HG02610 (cell line): ENCODE results near the gene DGKH.
"Not testable (repeated sequence)": the region's sequence is repeated elsewhere in the genome, so short reads cannot be mapped to it uniquely, and the experiment has no call there.

Source experiments
- ATAC-seq: cut with Tn5 transposase; IDR thresholded peaks from one replicate; pipeline ENCODE4 v1.9.1; 2021; ENCODE audit warnings: mild to moderate bottlenecking, moderate library complexity; ENCODE audit not compliant: unreplicated experiment

The DGKH gene

DNA sequence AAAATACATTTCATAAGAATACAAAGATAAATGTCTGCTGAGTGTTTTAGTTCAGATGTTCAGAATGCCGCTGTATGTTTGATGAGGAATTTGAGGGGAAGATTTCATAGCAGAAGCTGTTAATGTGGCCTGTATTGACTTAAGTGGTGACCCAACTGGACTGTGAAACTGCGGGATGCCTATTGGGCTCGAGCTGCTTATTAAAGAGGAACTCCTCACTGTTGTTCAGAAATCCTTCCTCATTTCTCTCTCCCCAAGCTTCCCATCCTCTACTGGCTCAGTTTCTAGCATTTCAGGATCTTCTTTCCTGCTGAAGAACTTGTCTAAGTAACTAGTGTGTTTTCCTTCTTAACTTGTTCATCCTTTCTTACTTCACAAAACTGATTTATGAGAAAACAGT, 20.4 kb downstream of the DGKH start:
- no peak for ATAC-seq

DNA sequence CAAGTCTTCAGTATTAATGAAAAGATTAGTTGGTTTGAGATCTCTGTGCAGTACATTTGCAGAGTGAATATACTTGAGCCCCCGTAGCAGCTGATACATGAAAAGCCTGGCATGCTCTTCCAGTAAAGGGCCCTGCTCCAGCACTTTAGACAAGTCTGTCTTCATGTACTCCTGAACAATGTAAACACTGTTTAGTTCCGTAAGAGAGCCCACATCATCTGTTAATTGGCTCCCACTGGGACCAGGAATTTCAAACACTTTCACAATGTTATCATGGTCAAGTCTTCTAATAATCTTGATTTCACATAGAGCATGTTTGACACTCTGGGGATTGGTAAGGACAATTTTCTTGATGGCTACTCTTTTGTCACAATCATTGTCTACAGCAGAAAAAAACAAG, 22.2 kb downstream of the DGKH start:
- not testable (repeated sequence) for ATAC-seq

DNA sequence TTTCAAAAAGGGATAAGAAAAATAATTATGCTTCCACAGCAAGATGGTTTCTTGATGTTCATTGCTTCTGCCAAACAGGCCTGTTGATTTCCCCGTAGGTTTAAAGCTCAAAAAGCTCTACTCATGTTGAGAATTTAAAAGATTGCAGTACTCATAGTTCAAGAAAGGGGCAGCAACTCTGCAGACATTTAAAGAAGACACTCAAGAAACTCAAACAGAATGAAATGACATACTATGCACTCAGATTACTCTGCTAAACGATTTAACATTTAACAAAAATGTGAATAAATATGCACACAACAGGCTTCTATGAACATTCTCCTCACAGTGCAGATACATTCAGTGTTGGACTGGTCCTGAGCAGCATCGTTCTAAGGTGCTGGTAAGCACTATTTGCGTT, 22.7 kb downstream of the DGKH start:
- ATAC-seq = not testable (repeated sequence)

DNA sequence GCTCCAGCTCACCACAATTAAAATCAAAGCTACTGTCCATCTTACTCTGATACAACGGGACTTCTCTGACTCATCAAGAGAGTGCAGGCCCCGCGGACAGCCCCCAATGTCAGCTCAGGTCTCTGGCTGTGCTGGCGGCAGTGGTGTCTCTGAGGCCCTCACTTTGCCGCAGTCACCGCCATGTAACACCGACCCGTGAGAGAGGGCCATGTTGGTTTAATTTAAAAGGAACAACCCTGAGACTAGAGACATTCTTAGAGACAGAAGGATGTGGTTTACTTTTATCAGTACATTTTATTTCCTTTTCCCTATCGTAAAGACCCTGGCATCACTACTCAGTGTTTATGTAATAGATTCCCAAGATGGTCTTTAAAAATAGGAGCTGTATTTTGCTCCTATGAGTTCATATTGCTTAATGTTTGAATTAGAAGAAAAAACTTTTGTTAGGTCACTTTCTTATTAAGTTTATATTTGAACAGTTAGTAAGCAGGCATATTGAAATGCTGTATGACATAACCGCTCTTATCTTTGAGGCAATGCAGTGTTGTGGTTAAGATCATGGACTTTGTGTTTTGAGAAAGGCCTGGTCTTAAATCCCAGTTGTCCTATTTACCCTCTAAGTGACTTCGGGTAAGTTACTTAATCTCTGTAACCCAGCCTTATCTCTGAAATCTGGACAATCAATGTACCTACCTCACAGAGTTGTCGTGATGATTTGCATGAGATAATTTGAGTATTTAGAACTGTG, 23.4 kb downstream of the DGKH start:
- ATAC-seq = no peak

DNA sequence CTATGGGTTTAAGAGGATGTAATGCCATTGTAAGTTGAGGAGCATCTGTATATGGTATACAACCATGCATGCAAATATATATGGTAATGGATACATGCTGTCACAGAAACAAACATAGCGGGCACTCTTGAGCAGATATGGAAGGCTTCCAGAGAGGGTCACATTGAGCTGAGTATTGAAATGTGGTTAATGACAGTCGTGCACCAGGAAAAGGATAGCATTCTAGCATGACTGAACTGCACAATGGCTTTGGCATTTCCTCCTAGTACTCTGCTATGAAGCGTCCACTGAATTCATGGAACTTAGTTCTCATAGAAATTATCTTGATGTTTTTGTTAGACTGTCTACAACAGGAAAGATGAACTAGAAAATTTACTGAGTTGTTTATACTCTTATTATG, 25.2 kb downstream of the DGKH start:
- ATAC-seq = no peak

DNA sequence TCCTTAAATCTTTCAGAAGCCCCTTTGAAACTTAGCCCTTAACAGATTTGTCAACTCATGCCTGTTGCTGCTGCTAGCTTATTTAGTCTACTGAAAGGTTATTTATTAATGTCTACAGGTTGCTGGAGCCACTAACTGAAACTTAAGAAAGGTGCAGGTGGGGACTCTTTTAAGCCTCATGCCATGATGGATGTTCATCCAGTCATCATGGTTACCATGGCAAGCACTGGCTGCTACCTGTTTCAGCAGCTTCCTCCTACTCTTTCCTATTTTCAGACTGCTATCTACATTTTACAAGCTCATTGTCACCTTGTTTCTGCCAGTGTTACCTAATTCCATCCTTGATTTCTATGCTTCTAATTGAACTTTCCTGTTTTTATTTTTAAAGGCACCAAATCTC, 27.1 kb downstream of the DGKH start:
- ATAC-seq = no peak

DNA sequence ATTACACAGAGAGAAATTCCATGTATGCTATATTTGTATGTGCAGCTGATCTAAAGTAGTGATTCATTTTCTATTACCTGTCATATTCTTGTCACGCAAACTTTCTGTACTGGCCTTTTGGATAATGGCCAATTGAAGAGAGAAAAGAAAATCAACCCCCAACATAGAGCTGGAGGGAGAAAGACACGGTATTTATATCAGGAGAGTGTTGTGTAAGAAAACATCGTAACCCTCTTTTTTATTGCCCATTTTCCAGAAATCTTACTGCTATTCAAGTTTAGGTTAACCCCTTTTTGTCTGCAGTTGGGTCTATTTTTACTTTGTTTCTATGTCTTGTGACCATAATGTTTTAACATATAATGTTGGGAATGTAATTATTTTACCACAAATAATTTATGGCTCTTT, 27.9 kb downstream of the DGKH start:
- no peak for ATAC-seq

DNA sequence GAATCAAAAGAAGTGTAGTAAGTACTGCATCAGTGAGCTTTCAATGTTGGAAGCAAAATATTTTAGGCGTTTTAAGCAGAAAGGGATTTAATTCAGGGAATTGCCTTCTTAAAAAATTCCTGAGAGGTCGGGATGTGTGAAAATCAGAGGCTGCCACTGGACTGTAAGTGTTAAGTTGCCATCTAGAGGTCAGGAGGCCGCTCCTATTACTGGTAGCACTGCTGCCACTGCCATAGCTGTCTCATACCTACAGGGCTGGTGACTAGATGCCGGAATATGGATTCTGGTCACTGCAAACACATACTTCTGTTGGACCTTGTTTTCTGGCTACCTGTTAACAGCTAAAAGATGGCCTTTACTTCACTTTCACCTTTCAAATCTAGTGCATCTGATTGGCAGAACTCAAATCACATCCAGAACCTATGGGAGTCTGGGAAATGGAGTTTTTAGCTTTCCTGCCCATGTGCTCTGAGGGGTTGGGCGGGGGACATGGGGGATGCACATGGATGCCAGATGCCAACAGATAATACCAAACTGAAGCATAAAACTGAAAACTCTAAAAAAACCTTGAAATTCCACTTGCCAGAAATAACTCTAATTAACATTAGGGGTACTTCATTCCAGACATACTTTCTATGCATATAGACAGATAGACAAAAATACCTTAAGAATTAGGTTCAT, 29.8 kb downstream of the DGKH start:
- no peak for ATAC-seq

DNA sequence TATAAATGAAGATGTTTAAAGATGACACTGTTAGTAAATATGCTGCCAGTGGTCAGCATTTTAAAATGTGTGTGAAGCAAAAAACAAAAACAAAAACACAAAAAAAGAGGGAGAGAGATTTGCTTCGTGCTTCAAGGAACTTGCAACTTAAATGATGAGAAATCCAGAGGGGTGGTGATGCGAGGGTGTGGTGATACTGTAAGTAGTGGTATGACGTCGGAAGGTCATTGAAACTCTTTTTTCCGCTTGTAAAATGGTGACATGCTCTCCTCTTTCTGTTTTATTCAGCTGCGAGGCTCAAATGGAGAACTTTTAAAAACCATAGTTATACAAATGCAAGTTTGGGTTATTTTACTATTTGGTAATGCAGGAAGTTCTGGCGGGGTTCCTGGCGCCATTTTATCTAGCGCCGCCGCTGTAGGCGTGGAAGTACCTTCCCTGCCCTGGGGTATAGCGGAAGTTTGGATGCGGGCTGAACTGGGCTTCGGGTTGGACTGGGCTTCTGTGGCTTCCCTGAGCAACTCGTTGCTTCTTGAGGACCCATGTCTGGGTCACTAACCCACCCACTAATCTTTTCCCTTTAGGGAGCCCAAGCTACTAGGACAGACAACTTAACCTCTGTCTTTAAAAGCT, 34.8 kb downstream of the DGKH start:
- no peak for ATAC-seq

DNA sequence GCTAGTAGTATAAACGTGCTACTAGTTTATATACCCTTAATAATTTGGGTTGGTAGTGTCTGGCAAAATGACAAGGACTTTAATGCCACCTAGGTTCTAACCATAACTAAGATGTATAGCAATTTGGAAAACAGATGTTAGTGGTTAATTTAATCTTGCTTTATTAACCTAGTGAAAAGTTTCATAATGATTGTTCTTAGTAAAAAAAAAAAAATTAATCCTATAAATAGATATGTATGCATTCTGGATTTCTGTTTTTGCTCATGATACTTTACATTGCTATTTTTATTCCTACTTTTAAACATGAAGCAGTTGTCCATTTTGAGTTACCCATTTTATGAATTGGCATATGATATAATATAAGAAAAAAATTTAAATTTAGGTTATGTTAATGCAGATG, 36.3 kb downstream of the DGKH start:
- ATAC-seq = no peak

DNA sequence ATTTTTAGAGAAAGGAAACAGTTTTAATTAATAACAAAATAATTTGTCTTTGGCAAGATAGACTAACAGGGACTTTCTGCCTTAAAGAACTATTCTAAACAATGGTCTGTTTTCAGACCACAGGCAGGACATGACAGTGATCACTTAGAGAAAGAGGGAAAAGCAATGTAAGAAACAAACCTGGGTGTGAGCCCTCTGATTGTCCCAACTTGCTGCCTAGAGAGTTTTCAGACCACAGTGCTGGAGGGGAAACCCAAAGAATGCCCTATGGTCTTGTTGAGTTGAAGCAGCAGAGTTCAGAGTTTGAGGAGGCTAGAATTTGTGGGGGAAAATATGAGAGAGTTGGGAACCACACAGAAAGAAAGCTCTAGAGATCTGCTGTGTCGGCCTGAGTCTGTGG, 38.1 kb downstream of the DGKH start:
- peak; percentile 72 for ATAC-seq

DNA sequence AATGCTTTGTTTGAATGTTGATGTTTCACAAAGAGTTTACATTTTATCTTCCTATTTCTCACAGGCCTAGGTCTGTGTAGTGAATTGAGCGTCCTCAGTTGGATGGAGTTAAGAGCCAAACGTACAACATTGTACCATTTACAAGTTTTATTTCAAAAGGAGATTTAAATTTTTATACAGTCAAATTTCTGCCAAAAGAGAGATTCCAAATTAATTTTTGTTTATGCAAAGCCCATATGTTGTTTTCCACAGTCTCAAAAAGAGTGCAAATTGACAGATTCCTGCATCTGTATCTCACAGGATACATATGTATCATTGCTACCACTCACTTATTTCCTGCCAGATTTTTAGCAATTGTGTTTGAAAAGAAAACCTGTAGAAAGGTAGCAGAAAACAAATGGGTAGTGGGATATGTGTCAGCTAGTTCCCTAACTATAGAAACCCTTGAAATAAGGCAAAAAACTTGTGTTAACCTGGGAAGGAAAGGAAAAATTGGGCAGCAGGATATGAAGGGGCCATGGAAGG, 46.1 kb downstream of the DGKH start:
- no peak for ATAC-seq

DNA sequence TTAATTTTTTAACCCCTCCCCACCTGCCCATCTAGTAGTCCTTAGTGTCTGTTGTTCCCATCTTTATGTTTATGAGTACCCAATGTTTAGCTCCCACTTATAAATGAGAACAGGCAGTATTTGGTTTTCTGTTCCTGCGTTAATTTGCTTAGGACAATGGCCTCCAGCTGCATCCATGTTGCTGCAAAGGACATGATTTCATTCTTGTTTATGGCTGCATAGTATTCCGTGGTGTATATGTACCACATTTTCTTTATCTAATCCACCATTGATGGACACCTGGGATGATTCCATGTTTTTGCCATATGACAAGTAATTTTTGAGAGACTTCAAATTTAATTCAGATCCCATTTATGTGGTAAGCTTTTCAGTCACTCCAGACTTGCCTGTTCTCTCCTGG, 47.8 kb downstream of the DGKH start:
- ATAC-seq = not testable (repeated sequence)

DNA sequence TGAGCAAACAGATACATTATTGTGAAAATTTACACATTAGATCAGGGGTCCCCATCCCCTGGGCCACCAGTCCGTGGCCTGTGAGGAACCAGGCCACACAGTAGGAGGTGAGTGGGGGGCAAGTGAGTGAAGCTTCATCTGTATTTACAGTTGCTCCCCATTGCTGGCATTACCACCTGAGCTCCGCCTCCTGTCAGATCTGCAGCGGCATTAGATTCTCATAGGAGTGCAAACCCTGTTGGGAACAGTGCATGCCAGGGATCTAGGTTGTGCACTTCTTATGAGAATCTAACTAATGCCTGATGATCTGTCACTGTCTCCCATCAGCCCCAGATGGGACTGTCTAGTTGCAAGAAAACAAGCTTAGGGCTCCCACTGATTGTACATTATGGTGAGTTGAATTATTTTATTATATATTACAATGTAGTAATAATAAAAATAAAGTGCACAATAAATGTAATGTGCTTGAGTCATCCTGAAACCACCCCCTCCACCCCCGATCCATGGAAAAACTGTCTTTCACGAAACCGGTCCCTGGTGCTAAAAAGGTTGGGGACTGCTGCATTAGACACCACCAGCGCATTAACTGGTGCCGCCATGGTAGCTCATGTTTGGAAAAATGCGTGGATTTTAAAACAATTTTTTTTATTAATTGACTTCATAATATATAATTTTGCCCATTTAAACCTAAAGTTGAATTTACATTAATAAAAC, 51.7 kb downstream of the DGKH start:
- ATAC-seq = no peak

DNA sequence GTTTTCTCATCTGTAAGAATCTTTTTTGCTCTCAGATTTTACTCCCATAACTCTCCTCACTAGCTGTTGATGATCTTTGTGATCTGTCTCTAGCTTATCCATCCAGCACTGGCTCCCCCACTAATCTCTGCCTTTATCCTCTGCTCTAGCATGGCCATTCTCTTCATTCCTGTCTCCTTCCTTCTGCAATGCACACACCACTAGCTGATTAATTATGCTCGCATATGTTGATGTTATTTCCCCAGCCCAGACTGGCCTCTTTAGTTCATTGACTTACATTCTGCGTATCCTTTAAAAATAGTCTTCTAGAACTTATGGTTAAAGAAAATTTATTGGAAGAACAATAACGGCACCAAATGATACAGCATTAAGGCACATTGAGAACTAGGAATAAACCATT, 52.5 kb downstream of the DGKH start:
- no peak for ATAC-seq

DNA sequence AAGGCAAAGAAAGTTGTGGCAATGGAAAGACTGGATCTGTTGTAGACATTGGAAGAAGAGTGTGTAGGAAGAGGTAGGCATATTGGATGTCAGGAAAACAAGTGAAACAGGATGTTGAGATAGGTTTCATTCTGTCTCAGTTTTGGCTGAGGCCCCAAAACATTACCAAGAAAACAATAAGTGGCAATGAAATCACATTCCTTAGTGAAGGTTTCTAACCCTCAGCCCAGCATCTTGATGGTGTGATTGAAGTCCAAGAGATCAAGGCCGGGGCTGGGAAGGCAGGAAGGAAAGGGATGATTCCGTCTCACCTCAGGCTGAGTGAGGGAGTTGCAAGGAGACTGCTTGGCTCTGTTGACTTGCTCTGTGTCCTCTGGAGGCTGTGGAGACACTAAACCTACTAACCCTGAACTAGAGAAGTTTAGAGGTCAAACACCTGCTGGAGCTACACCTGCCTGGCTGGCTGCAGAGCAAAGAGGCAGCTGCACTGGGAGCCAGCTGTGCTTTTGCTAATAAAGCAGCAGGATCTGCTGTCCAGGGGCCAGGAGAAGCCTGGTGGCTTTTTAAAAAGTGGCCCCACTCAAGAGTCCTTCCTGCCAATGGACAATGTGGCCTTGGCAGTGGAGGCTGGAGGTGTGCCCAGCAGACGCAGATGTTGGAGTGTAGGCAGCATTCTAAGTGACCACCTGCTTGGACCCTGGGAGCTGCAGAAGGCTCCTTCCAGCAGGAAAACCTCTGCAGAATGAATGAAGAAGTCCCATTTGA, 53.6 kb downstream of the DGKH start:
- ATAC-seq = no peak

DNA sequence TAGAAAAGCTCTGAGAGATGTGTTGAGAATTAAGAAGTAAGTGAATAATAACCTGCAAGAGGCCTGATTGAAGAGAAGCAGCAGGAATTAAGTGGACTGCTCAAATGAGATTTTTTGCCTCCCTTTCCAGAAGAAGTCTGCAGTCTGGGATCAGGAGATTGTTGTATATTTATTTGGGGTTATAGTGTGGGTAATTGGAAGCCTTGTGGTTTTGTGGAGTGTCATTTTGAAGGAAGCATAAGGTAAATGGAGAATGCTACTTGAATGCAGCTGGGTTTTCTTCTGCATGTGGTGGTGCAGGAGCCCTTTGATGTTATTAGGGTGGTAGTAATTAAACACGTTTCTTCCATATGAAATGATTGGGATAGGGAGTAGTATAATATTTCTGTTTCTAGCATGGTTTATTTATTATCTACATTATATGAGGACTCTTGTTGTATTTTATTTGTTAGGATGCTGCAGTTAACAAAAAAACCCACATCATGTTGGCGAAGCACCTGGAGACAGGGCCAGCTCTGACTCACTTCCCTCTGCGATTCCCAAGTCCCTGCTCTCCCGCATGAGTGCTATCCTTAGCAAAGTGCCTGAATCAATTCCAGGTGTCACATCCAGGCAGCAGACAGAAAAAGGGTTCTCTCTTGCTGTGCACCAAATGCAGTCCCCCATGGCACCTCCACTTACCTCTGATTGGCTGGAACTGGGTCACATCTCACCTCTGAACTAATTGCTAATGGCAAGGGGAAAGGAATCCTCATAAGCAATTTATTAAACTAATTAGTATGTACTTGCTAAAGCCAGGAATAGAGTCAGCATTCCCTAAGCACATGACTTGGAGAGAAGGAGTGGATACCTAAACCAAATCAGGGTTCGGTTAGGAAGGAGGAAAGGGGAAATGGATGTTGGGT, 54.8 kb downstream of the DGKH start:
- no peak for ATAC-seq

DNA sequence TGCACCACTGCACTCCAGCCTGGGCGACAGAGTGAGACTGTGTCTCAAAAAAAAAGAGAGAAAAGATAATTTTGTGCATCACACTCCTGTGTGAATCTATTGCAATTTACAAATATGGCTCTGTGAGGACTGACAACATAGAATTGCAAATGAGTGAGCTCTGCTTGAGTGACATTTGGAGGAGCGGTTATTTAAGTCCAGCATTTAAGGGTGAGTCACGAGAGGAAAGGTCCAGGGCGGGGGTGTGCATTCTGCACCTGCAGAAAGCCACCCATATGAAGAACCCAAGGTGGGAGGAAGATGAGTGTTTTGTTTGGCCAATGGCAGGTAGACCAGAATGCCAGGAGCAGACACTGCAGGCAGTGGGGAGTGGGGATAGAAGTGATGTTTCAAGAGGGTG, 58.5 kb downstream of the DGKH start:
- no peak for ATAC-seq

DNA sequence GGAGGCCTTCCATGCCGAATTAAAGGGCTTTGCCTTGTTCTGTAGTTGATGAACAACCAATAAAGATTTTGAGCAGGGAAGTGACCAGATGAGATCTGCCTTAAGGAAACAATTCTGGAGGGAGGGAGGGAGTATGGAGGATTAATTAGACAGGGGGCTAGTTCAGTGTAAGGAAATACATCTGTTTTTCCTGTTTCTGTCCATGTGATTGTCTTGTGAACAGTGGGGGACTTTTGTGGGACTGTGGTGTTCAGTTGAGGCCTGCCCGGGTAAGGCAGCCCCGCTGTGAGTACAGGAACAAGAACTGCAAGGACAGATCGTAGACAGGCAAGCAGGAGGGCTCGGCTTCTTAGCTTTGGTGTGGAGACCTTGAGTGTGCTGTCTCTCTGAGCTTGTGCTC, 59.0 kb downstream of the DGKH start:
- ATAC-seq = no peak

DNA sequence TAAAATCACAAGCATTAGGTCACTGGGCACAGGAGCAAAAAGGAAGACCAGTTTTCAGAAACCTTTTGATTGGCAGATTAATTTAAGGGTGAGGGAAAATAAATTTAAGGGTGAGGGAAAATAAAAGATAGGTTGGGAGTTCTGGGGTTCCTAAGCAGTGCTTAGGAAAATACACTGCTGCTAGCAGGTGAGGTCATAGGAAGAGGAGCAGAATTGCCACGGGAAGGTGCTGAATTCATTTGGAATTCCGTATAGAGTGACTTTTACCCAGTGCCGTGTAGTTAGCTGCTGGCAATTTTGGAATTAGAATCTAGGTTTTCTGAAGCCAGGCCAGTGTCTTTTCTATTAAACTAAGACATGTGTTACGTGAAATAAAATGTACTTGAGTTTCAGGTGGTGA, 59.8 kb downstream of the DGKH start:
- no peak for ATAC-seq
